Neural crest cell (in vitro differentiated cells): ENCODE data around the gene PPP2R5B. TPM values are rescaled to one million over a fixed set of nuclear protein-coding genes. Genes with fewer than 3 reads are reported as not detected.

Experiments
- DNase-seq: peaks from one replicate; pipeline ENCODE4 v3.0.0; 2021; ENCODE audit warnings: low read depth, mixed read lengths, low spot score
- H3K27ac Mint-ChIP-seq: one replicate; pipeline ENCODE4 v1.8.0; 2021; ENCODE audit warnings: mild to moderate bottlenecking, mixed read lengths; ENCODE audit not compliant: unreplicated experiment
- H3K27me3 Mint-ChIP-seq: 2 replicates; pipeline ENCODE4 v1.8.0; 2021; ENCODE audit warnings: low read depth, mild to moderate bottlenecking, mixed read lengths
- H3K36me3 Mint-ChIP-seq: 2 replicates; pipeline ENCODE4 v1.8.0; 2021; ENCODE audit warnings: low read depth, mild to moderate bottlenecking, mixed read lengths
- H3K4me1 Mint-ChIP-seq: 2 replicates; pipeline ENCODE4 v1.8.0; 2021; ENCODE audit warnings: mixed read lengths
- H3K4me3 Mint-ChIP-seq: one replicate; pipeline ENCODE4 v1.8.0; 2021; ENCODE audit warnings: mild to moderate bottlenecking, mixed read lengths
- H3K9me3 Mint-ChIP-seq: 2 replicates; pipeline ENCODE4 v1.8.0; 2021; ENCODE audit warnings: mixed read lengths
- CTCF ChIP-seq: fragments of 200-600 bp; sonication (generic); conservative IDR thresholded peaks from 2 replicates; pipeline ENCODE4 v1.5.0; 2021; ENCODE audit warnings: antibody characterized with exemption, mild to moderate bottlenecking
- total RNA-seq: library from RNA; stranded (reverse); gene quantifications from 2 replicates; pipeline ENCODE4 v1.2.1, GENCODE V29; 2021

Gene PPP2R5B
- total RNA-seq, 1 donor from 2014 or later: 16.5 TPM

- no peak for TF ChIP-seq CTCF
- Mint-ChIP-seq H3K27me3 (no peaks in the 10 kb centered on the region), H3K4me1 (peaks cover 15% of the 10 kb centered on the region), H3K9me3 (no peaks in the 10 kb centered on the region), H3K36me3 (no peaks in the 10 kb centered on the region), H3K4me3 (no peak overlapping the region), H3K27ac (no peak overlapping the region)
- DNase-seq: no peak
Observed at GRCh38 chr11:64887234-64887756, 37.2 kb upstream of the PPP2R5B start.

GRCh38 chr11:64887757-64888405 lies 36.6 kb upstream of the PPP2R5B start:
- Mint-ChIP-seq H3K36me3 (no peaks in the 10 kb centered on the region), H3K4me3 (peak overlapping the region; percentile 62), H3K27ac (peak overlapping the region; percentile 90), H3K9me3 (no peaks in the 10 kb centered on the region), H3K4me1 (peaks cover 15% of the 10 kb centered on the region), H3K27me3 (no peaks in the 10 kb centered on the region)
- peak; percentile 99 for TF ChIP-seq CTCF
- DNase-seq: peak; percentile 80

GRCh38 chr11:64888406-64888728 lies 36.1 kb upstream of the PPP2R5B start:
- Mint-ChIP-seq H3K27ac (peak overlapping the region; percentile 12), H3K4me3 (peak overlapping the region; percentile 62), H3K27me3 (no peaks in the 10 kb centered on the region)

GRCh38 chr11:64888729-64889511 lies 35.6 kb upstream of the PPP2R5B start:
- Mint-ChIP-seq H3K27me3 (no peaks in the 10 kb centered on the region), H3K27ac (peak overlapping the region; percentile 19), H3K9me3 (no peaks in the 10 kb centered on the region), H3K4me3 (no peak overlapping the region), H3K36me3 (no peaks in the 10 kb centered on the region), H3K4me1 (peaks cover 15% of the 10 kb centered on the region)
- no peak for DNase-seq
- TF ChIP-seq CTCF: no peak

More at GRCh38 chr11:64888406-64888728, 36.1 kb upstream of the PPP2R5B start:
- no peak for DNase-seq
- H3K9me3 Mint-ChIP-seq: no peaks in the 10 kb centered on the region
- peaks cover 15% of the 10 kb centered on the region for H3K4me1 Mint-ChIP-seq
- TF ChIP-seq CTCF: no peak
- H3K36me3 Mint-ChIP-seq: no peaks in the 10 kb centered on the region

GRCh38 chr11:64890522-64890939 lies 34.0 kb upstream of the PPP2R5B start:
- DNase-seq: no peak
- Mint-ChIP-seq H3K27ac (no peak overlapping the region), H3K27me3 (no peaks in the 10 kb centered on the region), H3K36me3 (no peaks in the 10 kb centered on the region), H3K9me3 (no peaks in the 10 kb centered on the region), H3K4me1 (peaks cover 14% of the 10 kb centered on the region), H3K4me3 (no peak overlapping the region)
- no peak for TF ChIP-seq CTCF
